Neural progenitor cell (in vitro differentiated cells): ENCODE data around the gene JDP2.

Experiments used
- EZH2 ChIP-seq: fragments of 200-600 bp; sonication (generic); IDR thresholded peaks from 2 replicates; pipeline ENCODE4 v1.6.1; 2017; ENCODE audit warnings: antibody characterized with exemption, mild to moderate bottlenecking, moderate library complexity
- EZH2phosphoT487 ChIP-seq: fragments of 200-600 bp; sonication (generic); IDR thresholded peaks from 2 replicates; pipeline ENCODE4 v1.6.1; 2017; ENCODE audit warnings: antibody characterized with exemption
- TF ChIP-seq, protein P1 (sequence below): fragments of 200-600 bp; sonication (generic); IDR thresholded peaks from 2 replicates; pipeline ENCODE4 v1.5.1; 2017; ENCODE audit warnings: antibody characterized with exemption, mild to moderate bottlenecking

DNA sequence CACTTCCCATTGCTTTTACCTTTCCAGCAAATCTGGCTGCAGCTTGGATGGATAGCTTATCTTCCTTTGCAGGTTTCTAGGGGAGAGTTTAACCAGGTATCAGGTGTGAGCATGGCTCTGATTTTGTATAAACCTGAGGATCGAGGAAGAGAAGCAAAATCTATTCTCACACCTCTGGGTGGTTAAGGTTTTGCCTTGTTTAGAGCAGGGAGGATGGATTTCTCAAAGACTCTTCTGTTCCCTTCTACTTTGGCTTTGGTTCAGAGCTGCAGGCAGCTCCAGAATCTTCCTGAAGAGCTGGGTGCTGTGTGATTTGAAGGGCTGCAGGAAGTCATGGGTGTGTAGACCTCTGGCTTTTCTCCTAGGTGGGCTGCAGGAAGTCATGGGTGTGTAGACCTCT lies 1.7 kb downstream of the JDP2 start:
- no peak for TF ChIP-seq EZH2
- TF ChIP-seq, protein P1, sequence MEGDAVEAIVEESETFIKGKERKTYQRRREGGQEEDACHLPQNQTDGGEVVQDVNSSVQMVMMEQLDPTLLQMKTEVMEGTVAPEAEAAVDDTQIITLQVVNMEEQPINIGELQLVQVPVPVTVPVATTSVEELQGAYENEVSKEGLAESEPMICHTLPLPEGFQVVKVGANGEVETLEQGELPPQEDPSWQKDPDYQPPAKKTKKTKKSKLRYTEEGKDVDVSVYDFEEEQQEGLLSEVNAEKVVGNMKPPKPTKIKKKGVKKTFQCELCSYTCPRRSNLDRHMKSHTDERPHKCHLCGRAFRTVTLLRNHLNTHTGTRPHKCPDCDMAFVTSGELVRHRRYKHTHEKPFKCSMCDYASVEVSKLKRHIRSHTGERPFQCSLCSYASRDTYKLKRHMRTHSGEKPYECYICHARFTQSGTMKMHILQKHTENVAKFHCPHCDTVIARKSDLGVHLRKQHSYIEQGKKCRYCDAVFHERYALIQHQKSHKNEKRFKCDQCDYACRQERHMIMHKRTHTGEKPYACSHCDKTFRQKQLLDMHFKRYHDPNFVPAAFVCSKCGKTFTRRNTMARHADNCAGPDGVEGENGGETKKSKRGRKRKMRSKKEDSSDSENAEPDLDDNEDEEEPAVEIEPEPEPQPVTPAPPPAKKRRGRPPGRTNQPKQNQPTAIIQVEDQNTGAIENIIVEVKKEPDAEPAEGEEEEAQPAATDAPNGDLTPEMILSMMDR = no peak
- TF ChIP-seq EZH2phosphoT487 = no peak
